Body of pancreas (tissue), 4 donors: ENCODE results near the gene PNMA1. TPM values are rescaled to one million over a fixed set of nuclear protein-coding genes. Genes with fewer than 3 reads are reported as not detected.
A peak's percentile ranks its signal among the peaks of the same experiment; 100 is the strongest.

ENCODE experiments used
- microRNA-seq, 2 donors: library from miRNA; unstranded; fragments of <30 nt; microRNA quantifications; one replicate each; pipeline ENCODE4, GENCODE V29; 2016; ENCODE audit warnings: borderline number of aligned reads in 2 of 2, borderline replicate concordance in 2 of 2
- small RNA-seq: library from RNA; depleted of rRNA; stranded (forward); fragments of <200 nt; gene quantifications from one replicate; pipeline ENCODE3, GENCODE V24; 2016
- total RNA-seq, 2 donors: library from RNA; depleted of rRNA; stranded (reverse); fragments of >200 nt; gene quantifications; one replicate each; pipeline ENCODE4 v1.1.0, GENCODE V29; 2016

Gene PNMA1
- total RNA-seq, 2 donors from 2014 or later = 5.7 to 6.9 TPM

Small RNA genes lying within 50 kb of the gene (microRNA-seq; reads per million reads assigned to microRNA genes)
- gene MIR4505 = 0 reads per million in 2 donors

Small RNA genes lying within 50 kb of the gene (small RNA-seq; reads per million reads assigned to genes)
- 0.89 reads per million, percentile 31 among the genes with 10 or more reads in this experiment for gene MIR4505

Other genes with a start within 250 kb of the PNMA1 start
- gene RIOX1, start 223.5 kb downstream of the PNMA1 start, total RNA-seq = 10 to 100 TPM; 19.7 to 23.4 TPM
- 1 to 10 TPM in 1 of 2 donors, not detected in 1; 2.3 TPM for gene ACOT1, start 177.2 kb downstream of the PNMA1 start, total RNA-seq
- gene HEATR4, start 155.4 kb downstream of the PNMA1 start, total RNA-seq = under 1 TPM in 1 of 2 donors, not detected in 1; under 0.01 TPM
- gene ACOT2, start 145.2 kb downstream of the PNMA1 start, total RNA-seq = 10 to 100 TPM; 28.0 to 81.7 TPM
- gene ACOT4, start 122.5 kb downstream of the PNMA1 start, total RNA-seq = 1 to 10 TPM; 3.1 to 4.0 TPM
- not detected for gene ACOT6, start 101.9 kb downstream of the PNMA1 start, total RNA-seq
- 1 to 10 TPM; 2.6 to 7.3 TPM for gene DNAL1, start 69.4 kb downstream of the PNMA1 start, total RNA-seq
- gene PTGR2, start 137.4 kb upstream of the PNMA1 start, total RNA-seq = 1 to 10 TPM in 1 of 2 donors, under 1 TPM in 1; 0.99 to 8.6 TPM
- 10 to 100 TPM; 18.8 to 25.9 TPM for gene ZNF410, start 172.5 kb upstream of the PNMA1 start, total RNA-seq
- gene FAM161B, start 235.7 kb upstream of the PNMA1 start, total RNA-seq = 1 to 10 TPM; 1.0 to 1.6 TPM
- 10 to 100 TPM in 1 of 2 donors, 1 to 10 TPM in 1; 9.6 to 29.3 TPM for gene COQ6, start 235.9 kb upstream of the PNMA1 start, total RNA-seq